H1 (cell line): Measurements from ENCODE around the gene SHH. TPM values are rescaled to one million over a fixed set of nuclear protein-coding genes. Genes with fewer than 3 reads are reported as not detected.
A peak's percentile ranks its signal among the peaks of the same experiment; 100 is the strongest.

Experiments
- CTCF ChIA-PET: fragments of 300-600 bp; sonication (Branson Sonifier 250); formaldehyde crosslinking; loops from one replicate; lab custom pipeline; 2021; ENCODE audit not compliant: partially characterized antibody; lab: Charles Lee
- POLR2A ChIA-PET: fragments of 300-600 bp; sonication (Branson Sonifier 250); formaldehyde crosslinking; loops from one replicate; lab custom pipeline; 2021; ENCODE audit warnings: inconsistent platforms; ENCODE audit not compliant: partially characterized antibody; lab: Charles Lee
- DNase-seq, 2 experiments: peaks; one replicate each; pipeline versions ENCODE4 v3.0.0 to v3.0.0-alpha.2; 2010 to 2022; ENCODE audit warnings: low spot score in 2 of 2, low read depth in 1 of 2, mixed read lengths in 1 of 2
- FAIRE-seq: peaks from 2 replicates; lab custom pipeline; 2011; peaks lifted over from hg19 to GRCh38; lab: Jason Lieb, UNC
- H2AFZ ChIP-seq: 2 replicates; pipeline ENCODE4 v1.8.1; 2012; ENCODE audit warnings: low read length, inconsistent platforms
- H2AK5ac ChIP-seq: 2 replicates; pipeline ENCODE4 v1.6.1; 2013; ENCODE audit warnings: low read depth, low read length
- H2BK120ac ChIP-seq: replicated peaks from 2 replicates; pipeline ENCODE3; 2013; ENCODE audit warnings: low read depth, low read length, inconsistent platforms
- H2BK12ac ChIP-seq: 2 replicates; pipeline ENCODE4 v1.6.1; 2013; ENCODE audit warnings: low read depth, low read length
- H2BK15ac ChIP-seq: 2 replicates; pipeline ENCODE4 v1.6.1; 2013; ENCODE audit warnings: low read length
- H2BK20ac ChIP-seq: 2 replicates; pipeline ENCODE4 v1.6.1; 2013; ENCODE audit warnings: low read length
- H2BK5ac ChIP-seq: 2 replicates; pipeline ENCODE4 v1.6.1; 2013; ENCODE audit warnings: low read depth, low read length
- H3K14ac ChIP-seq: 2 replicates; pipeline ENCODE4 v1.6.1; 2013; ENCODE audit warnings: inconsistent platforms; ENCODE audit not compliant: insufficient read length
- H3K18ac ChIP-seq: 2 replicates; pipeline ENCODE4 v1.6.1; 2013; ENCODE audit warnings: low read length; ENCODE audit errors: extremely low read depth
- H3K23ac ChIP-seq: 2 replicates; pipeline ENCODE4 v1.6.1; 2013; ENCODE audit warnings: inconsistent platforms; ENCODE audit not compliant: insufficient read length
- H3K23me2 ChIP-seq: 2 replicates; pipeline ENCODE4 v1.6.1; 2013; ENCODE audit warnings: low read depth, low read length
- H3K27ac ChIP-seq: 2 replicates; pipeline ENCODE4 v1.6.1; 2011; ENCODE audit warnings: low read depth, low read length, inconsistent platforms
- H3K27me3 ChIP-seq, 4 experiments: replicated peaks in 1 of 4; 1 replicate in 1 of 4; 2 replicates in 3 of 4; pipeline versions ENCODE4 v1.6.1 to v1.8.1; 2011 to 2013; ENCODE audit warnings: low read length in 3 of 4, mild to moderate bottlenecking in 3 of 4, inconsistent platforms in 2 of 4, mixed read lengths in 2 of 4, moderate library complexity in 1 of 4; ENCODE audit not compliant: control insufficient read depth in 3 of 4, insufficient read depth in 3 of 4; ENCODE audit errors: extremely low read depth in 1 of 4
- H3K36me3 ChIP-seq, 4 experiments: 2 replicates each; pipeline versions ENCODE4 v1.6.1 to v1.8.1; 2011 to 2013; ENCODE audit warnings: mild to moderate bottlenecking in 4 of 4, low read length in 3 of 4, moderate library complexity in 2 of 4, control low read depth in 1 of 4, inconsistent platforms in 1 of 4; ENCODE audit not compliant: insufficient read depth in 4 of 4, control insufficient read depth in 2 of 4
- H3K4ac ChIP-seq: replicated peaks from 2 replicates; pipeline ENCODE3; 2013; ENCODE audit warnings: low read length, low read depth, mixed read lengths, inconsistent platforms; ENCODE audit not compliant: insufficient read length
- H3K4me1 ChIP-seq, 4 experiments: replicated peaks in 1 of 4; 1 replicate in 1 of 4; 2 replicates in 3 of 4; pipeline versions ENCODE4 v1.6.1 to v1.8.1; 2011 to 2013; ENCODE audit warnings: low read length in 3 of 4, inconsistent platforms in 2 of 4, mixed read lengths in 1 of 4; ENCODE audit not compliant: insufficient read depth in 4 of 4, control insufficient read depth in 3 of 4
- H3K4me2 ChIP-seq, 2 experiments: 2 replicates each; pipeline versions ENCODE4 v1.6.1 to v1.8.1; 2011 to 2013; ENCODE audit warnings: low read depth in 2 of 2, low read length in 2 of 2, control low read depth in 1 of 2, inconsistent platforms in 1 of 2, mild to moderate bottlenecking in 1 of 2; ENCODE audit not compliant: insufficient read depth in 1 of 2
- H3K4me3 ChIP-seq, 4 experiments: fragments of 200-600, 300-600 bp in 1 of 4; sonication (generic), shearing (Covaris generic), sonication (Bioruptor Twin) in 1 of 4; 2 replicates each; pipeline versions ENCODE4 v1.5.1 to v1.8.1; 2011 to 2016; ENCODE audit warnings: low read length in 4 of 4, low read depth in 3 of 4, control low read depth in 2 of 4, inconsistent platforms in 2 of 4, mild to moderate bottlenecking in 2 of 4, mixed read lengths in 1 of 4, moderate library complexity in 1 of 4; ENCODE audit not compliant: insufficient read depth in 2 of 4; ENCODE audit errors: extremely low read depth in 1 of 4
- H3K56ac ChIP-seq: replicated peaks from 2 replicates; pipeline ENCODE3; 2013; ENCODE audit warnings: low read depth, mild to moderate bottlenecking, mixed read lengths, low read length, inconsistent platforms; ENCODE audit not compliant: insufficient read length
- H3K79me1 ChIP-seq: 2 replicates; pipeline ENCODE4 v1.6.1; 2013; ENCODE audit warnings: low read depth, low read length, control low read depth
- H3K79me2 ChIP-seq, 2 experiments: 2 replicates each; pipeline versions ENCODE4 v1.6.1 to v1.8.1; 2012 to 2013; ENCODE audit warnings: low read length in 2 of 2, mild to moderate bottlenecking in 2 of 2, inconsistent platforms in 1 of 2; ENCODE audit not compliant: insufficient read depth in 2 of 2, control insufficient read depth in 1 of 2
- H3K9ac ChIP-seq, 4 experiments: replicated peaks in 1 of 4; 1 replicate in 1 of 4; 2 replicates in 3 of 4; pipeline versions ENCODE4 v1.6.1 to v1.8.1; 2011 to 2013; ENCODE audit warnings: low read depth in 3 of 4, low read length in 3 of 4, control low read depth in 2 of 4, mild to moderate bottlenecking in 2 of 4, moderate library complexity in 2 of 4, inconsistent platforms in 1 of 4; ENCODE audit errors: extremely low read depth in 1 of 4
- H3K9me3 ChIP-seq, 2 experiments: 2 replicates each; pipeline versions ENCODE4 v1.6.1 to v1.8.1; 2012 to 2013; ENCODE audit warnings: mild to moderate bottlenecking in 2 of 2, moderate library complexity in 2 of 2, control low read depth in 1 of 2, inconsistent platforms in 1 of 2, low read depth in 1 of 2, low read length in 1 of 2, mixed read lengths in 1 of 2; ENCODE audit not compliant: insufficient read depth in 2 of 2
- H4K20me1 ChIP-seq, 2 experiments: replicated peaks in 1 of 2; 2 replicates each; pipeline versions ENCODE3 to v1.8.1; 2011 to 2013; ENCODE audit warnings: inconsistent platforms in 2 of 2, low read length in 2 of 2, mild to moderate bottlenecking in 1 of 2; ENCODE audit not compliant: insufficient read depth in 2 of 2, control insufficient read depth in 1 of 2
- H4K5ac ChIP-seq: 2 replicates; pipeline ENCODE4 v1.6.1; 2013; ENCODE audit warnings: low read length, low read depth, mixed read lengths, inconsistent platforms; ENCODE audit not compliant: insufficient read length
- H4K8ac ChIP-seq: 2 replicates; pipeline ENCODE4 v1.8.0; 2013; ENCODE audit warnings: mild to moderate bottlenecking, moderate library complexity, low read length, inconsistent platforms; ENCODE audit not compliant: insufficient read depth; ENCODE audit errors: extremely low read depth
- H4K91ac ChIP-seq: replicated peaks from 2 replicates; pipeline ENCODE3; 2013; ENCODE audit warnings: low read length, mixed read lengths, inconsistent platforms; ENCODE audit not compliant: insufficient read length
- ASH2L ChIP-seq: fragments of 200-600, 300-600 bp; sonication (generic); IDR thresholded peaks from one replicate; pipeline ENCODE4 v1.7.1; 2017; ENCODE audit warnings: low read length
- FOSL1 ChIP-seq: IDR thresholded peaks from 2 replicates; pipeline ENCODE4 v1.6.1; 2011; ENCODE audit warnings: mild to moderate bottlenecking, low read depth, low read length, moderate library complexity; ENCODE audit not compliant: insufficient read depth
- GABPA ChIP-seq: IDR thresholded peaks from 2 replicates; pipeline ENCODE4 v1.6.1; 2011; ENCODE audit warnings: mild to moderate bottlenecking, low read length, moderate library complexity, borderline replicate concordance; ENCODE audit not compliant: insufficient read depth
- HDAC6 ChIP-seq: IDR thresholded peaks from one replicate; pipeline ENCODE4 v1.7.1; 2012; ENCODE audit warnings: low read depth, mild to moderate bottlenecking, inconsistent platforms, low read length, moderate library complexity
- POLR2AphosphoS5 ChIP-seq: IDR thresholded peaks from 2 replicates; pipeline ENCODE4 v1.6.1; 2011; ENCODE audit warnings: low read depth, low read length
- RNF2 ChIP-seq: fragments of 200-900, 300-1000 bp; sonication (generic); IDR thresholded peaks from 2 replicates; pipeline ENCODE4 v1.7.1; 2016; ENCODE audit warnings: borderline replicate concordance, low read depth, mild to moderate bottlenecking, antibody characterized with exemption, low read length; ENCODE audit not compliant: poor library complexity, severe bottlenecking; ENCODE audit errors: missing control alignments
- SAP30 ChIP-seq: fragments of 300-600 bp; sonication (generic); IDR thresholded peaks from 2 replicates; pipeline ENCODE4 v1.7.1; 2012; ENCODE audit warnings: low read length, moderate library complexity, mild to moderate bottlenecking, inconsistent platforms; ENCODE audit not compliant: insufficient read depth, insufficient replicate concordance
- SIX5 ChIP-seq: IDR thresholded peaks from 2 replicates; pipeline ENCODE4 v1.6.1; 2011; ENCODE audit warnings: mild to moderate bottlenecking, low read depth, low read length
- SUZ12 ChIP-seq: fragments of 200-600 bp; sonication (generic); IDR thresholded peaks from 2 replicates; pipeline ENCODE4 v1.6.1; 2012; ENCODE audit warnings: mild to moderate bottlenecking, inconsistent platforms, low read length, moderate library complexity, mixed read lengths
- TCF12 ChIP-seq: IDR thresholded peaks from 2 replicates; pipeline ENCODE4 v1.6.1; 2011; ENCODE audit warnings: low read depth, mild to moderate bottlenecking, low read length
- WGBS, 2 experiments: shearing (Covaris generic) in 1 of 2; methylation state at CpG; one replicate each; pipeline versions ENCODE4 v1.1.6 to v1.1.7; 2013 to 2015; ENCODE audit warnings: low lambda C conversion rate in 2 of 2, mixed read lengths in 2 of 2, inconsistent platforms in 1 of 2, low coverage in 1 of 2, missing lambda C conversion rate in 1 of 2; ENCODE audit not compliant: insufficient replicate concordance in 2 of 2, insufficient coverage in 1 of 2, insufficient read length in 1 of 2; ENCODE audit errors: extremely low coverage in 1 of 2, missing lambda C conversion rate in 1 of 2; 5-methylcytosine and 5-hydroxymethylcytosine counted together
- polyA plus RNA-seq, 7 experiments: library from polyadenylated mRNA; depleted of rRNA in 3 of 7; stranded (reverse) in 5 of 7; unstranded in 2 of 7; fragments of >200 nt in 5 of 7; fragments of 200-250 nt in 2 of 7; gene quantifications; 1 replicate in 5 of 7; 2 replicates in 1 of 7; 4 replicates in 1 of 7; pipeline versions ENCODE4 v1.2.1 to v1.2.3, GENCODE V29; 2011 to 2013; ENCODE audit warnings: missing spikeins in 2 of 7, mixed read lengths in 2 of 7
- total RNA-seq: library from RNA; stranded (reverse); fragmentation: NEBNext Ultra II Directional; extraction: Animal tissue kit (Norgen Biotek cat#: 25700); gene quantifications from 2 replicates; pipeline ENCODE4 v1.2.1, GENCODE V29; 2021

Gene SHH
- total and polyA plus RNA-seq, 2 of the 8 experiments (the other 6 are each of a cell fraction or from before 2014, with no cell fraction given), result not detected

- H3K27ac ChIP-seq, result no peak overlapping the region
- H4K20me1 ChIP-seq, result peaks cover 10 to 25% of the 10 kb centered on the region in 2 experiments
- H2BK15ac ChIP-seq, result no peak overlapping the region
- ChIA-PET POLR2A (no interaction called here), CTCF (interaction anchor here (0.6 to 2.3 kb wide), 14 partner anchors 17 to 1483 kb away, joined by 3 to 6 read pairs (median 3); no protein-coding TSS in a partner anchor)
- no peak overlapping the region for H2AK5ac ChIP-seq
- H2BK5ac ChIP-seq, result no peak overlapping the region
- 0 out of 8 replicates have a peak, but pooled peaks cover 0 to 3% (median 0%) of the 10 kb centered on the region in 4 experiments for H3K36me3 ChIP-seq
- no peak overlapping the region; the same call in 1 of the 2 replicates for H3K18ac ChIP-seq
- H2BK20ac ChIP-seq, result no peak overlapping the region
- 20% methylated on average over 10 of the region's 22 CpGs; no CpG with 5 or more reads in 1 of the 2 experiments for WGBS, 2 experiments
- peak overlapping the region; percentile 13 to 54; a peak in 2 of 4 replicates for H3K4me2 ChIP-seq
- no peaks in the 10 kb centered on the region for H3K79me2 ChIP-seq
- no peaks in the 10 kb centered on the region for H3K79me1 ChIP-seq
- H3K23me2 ChIP-seq, result peaks cover 2% of the 10 kb centered on the region; the same call in 1 of the 2 replicates
- H4K5ac ChIP-seq, result no peak overlapping the region
- H2BK120ac ChIP-seq, result no peak overlapping the region
- peaks cover 0 to 6% of the 10 kb centered on the region in 2 experiments; a peak in 1 of 4 replicates for H3K9me3 ChIP-seq
- peak overlapping the region in 1 of 4 experiments; percentile 24; a peak in 1 of 8 replicates for H3K4me3 ChIP-seq
- no peak overlapping the region for H4K8ac ChIP-seq
- H3K27me3 ChIP-seq, result peaks cover 51 to 65% (median 56%) of the 10 kb centered on the region in 4 experiments
- no peak overlapping the region for H3K4ac ChIP-seq
- H3K14ac ChIP-seq, result no peak overlapping the region
- no peak overlapping the region for H2AFZ ChIP-seq
- peaks cover 0 to 38% (median 18%) of the 10 kb centered on the region in 4 experiments; a peak in 6 of 7 replicates for H3K4me1 ChIP-seq
- no peak for DNase-seq
- H2BK12ac ChIP-seq, result peak overlapping the region; percentile 19; the same call in 1 of the 2 replicates
- no peak overlapping the region for H3K56ac ChIP-seq
- no peak for FAIRE-seq
- H4K91ac ChIP-seq, result no peak overlapping the region
- no peak overlapping the region for H3K23ac ChIP-seq
- H3K9ac ChIP-seq, result no peak overlapping the region
- no peak for TF ChIP-seq POLR2AphosphoS5
- no peak for TF ChIP-seq FOSL1
- TF ChIP-seq SIX5, result no peak
- no peak for TF ChIP-seq HDAC6
- no peak for TF ChIP-seq GABPA
- TF ChIP-seq SAP30, result no peak
- TF ChIP-seq RNF2, result peak; percentile 47
- TF ChIP-seq ASH2L, result no peak
- no peak for TF ChIP-seq TCF12
- TF ChIP-seq SUZ12, result peak; percentile 46; the same call in 1 of the 2 replicates
These were observed 2.3 kb upstream of the SHH start for GRCh38 chr7:155814316-155815276.
